GM12872 (cell line): ENCODE measurements around the gene LRRC4C.

Source experiments
- CTCF ChIP-seq: IDR thresholded peaks from 3 replicates; pipeline ENCODE4 v1.5.1; 2011; ENCODE audit warnings: low read depth, mild to moderate bottlenecking, low read length, moderate library complexity; ENCODE audit not compliant: insufficient read depth

Gene LRRC4C

GRCh38 chr11:40280159-40281051 lies 1179.0 kb downstream of the LRRC4C start:
- TF ChIP-seq CTCF = no peak

GRCh38 chr11:40276960-40277359 lies 1182.5 kb downstream of the LRRC4C start:
- no peak for TF ChIP-seq CTCF

GRCh38 chr11:40274017-40274416 lies 1185.4 kb downstream of the LRRC4C start:
- TF ChIP-seq CTCF = no peak

- TF ChIP-seq CTCF = no peak
Observed at GRCh38 chr11:40273192-40273732, 1186.2 kb downstream of the LRRC4C start.

GRCh38 chr11:40271361-40271760 lies 1188.1 kb downstream of the LRRC4C start:
- TF ChIP-seq CTCF = no peak

GRCh38 chr11:40269865-40270264 lies 1189.6 kb downstream of the LRRC4C start:
- TF ChIP-seq CTCF = no peak

- no peak for TF ChIP-seq CTCF
Observed at GRCh38 chr11:40268551-40268950, 1190.9 kb downstream of the LRRC4C start.
